GM04503 (cell line): Measurements from ENCODE around the gene ENPP3.
A peak's percentile ranks its signal among the peaks of the same experiment; 100 is the strongest.
"Not testable (repeated sequence)": the region's sequence is repeated elsewhere in the genome, so short reads cannot be mapped to it uniquely, and the experiment has no call there.

ENCODE experiments used
- DNase-seq: peaks from one replicate; pipeline ENCODE4 v3.0.0-alpha.2; 2012; ENCODE audit warnings: low read depth

Gene ENPP3

GRCh38 chr6:131685266-131685780 is 48.2 kb downstream of the ENPP3 start:
- no peak for DNase-seq

GRCh38 chr6:131687022-131687421 is 49.9 kb downstream of the ENPP3 start:
- DNase-seq: no peak

- DNase-seq: no peak
Measured at GRCh38 chr6:131688286-131688685, 51.2 kb downstream of the ENPP3 start.

GRCh38 chr6:131692031-131692430 is 54.9 kb downstream of the ENPP3 start:
- no peak for DNase-seq

- DNase-seq: no peak
Measured at GRCh38 chr6:131692589-131692988, 55.5 kb downstream of the ENPP3 start.

- DNase-seq: no peak
Measured at GRCh38 chr6:131693384-131693783, 56.3 kb downstream of the ENPP3 start.

GRCh38 chr6:131694832-131695426 is 57.8 kb downstream of the ENPP3 start:
- DNase-seq: peak; percentile 23

GRCh38 chr6:131696956-131697355 is 59.9 kb downstream of the ENPP3 start:
- DNase-seq: no peak

GRCh38 chr6:131700851-131701250 is 63.7 kb downstream of the ENPP3 start:
- not testable (repeated sequence) for DNase-seq

- not testable (repeated sequence) for DNase-seq
Measured at GRCh38 chr6:131703905-131704304, 66.8 kb downstream of the ENPP3 start.

GRCh38 chr6:131710917-131711316 is 73.8 kb downstream of the ENPP3 start, which contains the start of gene CTAGE9:
CTAGE9 (minus strand) TSS chr6:131711017; CDS start chr6:131711017, 0 bp downstream.
- not testable (repeated sequence) for DNase-seq

GRCh38 chr6:131715567-131715966 is 78.5 kb downstream of the ENPP3 start:
- not testable (repeated sequence) for DNase-seq

GRCh38 chr6:131717836-131718542 is 80.9 kb downstream of the ENPP3 start:
- DNase-seq: no peak

GRCh38 chr6:131721161-131721560 is 84.1 kb downstream of the ENPP3 start:
- DNase-seq: no peak

- DNase-seq: no peak
Measured at GRCh38 chr6:131724114-131724513, 87.0 kb downstream of the ENPP3 start.

GRCh38 chr6:131727467-131727866 is 90.4 kb downstream of the ENPP3 start:
- DNase-seq: no peak

- no peak for DNase-seq
Measured at GRCh38 chr6:131727868-131728267, 90.8 kb downstream of the ENPP3 start.

GRCh38 chr6:131728296-131728939 is 91.3 kb downstream of the ENPP3 start:
- DNase-seq: peak; percentile 31

GRCh38 chr6:131729550-131729949 is 92.4 kb downstream of the ENPP3 start:
- DNase-seq: no peak

- DNase-seq: no peak
Measured at GRCh38 chr6:131730264-131730663, 93.2 kb downstream of the ENPP3 start.

- no peak for DNase-seq
Measured at GRCh38 chr6:131731224-131731623, 94.1 kb downstream of the ENPP3 start.

GRCh38 chr6:131733376-131734016 is 96.4 kb downstream of the ENPP3 start:
- peak; percentile 44 for DNase-seq
